Right cardiac atrium (tissue), 5 donors: ENCODE data around the gene ZNF275. TPM values are rescaled to one million over a fixed set of nuclear protein-coding genes. Genes with fewer than 3 reads are reported as not detected.
"Not testable (repeated sequence)": the region's sequence is repeated elsewhere in the genome, so short reads cannot be mapped to it uniquely, and the experiment has no call there.

Experiments
- ATAC-seq, 2 donors: fragments of 200-7000 bp; cut with Tn5 transposase; one replicate each; pipeline versions ENCODE4 v1.8.0 to v1.9.1; 2020; ENCODE audit warnings: moderate library complexity in 2 of 2, mild to moderate bottlenecking in 1 of 2
- DNase-seq, 3 donors: peaks; one replicate each; pipeline ENCODE4 v3.0.0-alpha.2; 2020
- H3K27ac ChIP-seq: one replicate; pipeline ENCODE4 v1.5.1; 2013; ENCODE audit warnings: mild to moderate bottlenecking, low read length, control low read depth, moderate library complexity
- H3K27me3 ChIP-seq: one replicate; pipeline ENCODE4 v1.6.1; 2013; ENCODE audit not compliant: control insufficient read depth, insufficient read depth
- H3K4me1 ChIP-seq: one replicate; pipeline ENCODE4 v1.6.1; 2013; ENCODE audit warnings: low read length; ENCODE audit not compliant: control insufficient read depth, insufficient read depth
- H3K4me3 ChIP-seq: one replicate; pipeline ENCODE4 v1.5.1; 2013; ENCODE audit warnings: low read length, control low read depth
- H3K9me3 ChIP-seq: one replicate; pipeline ENCODE4 v1.6.1; 2013; ENCODE audit warnings: low read length; ENCODE audit not compliant: control insufficient read depth
- WGBS: extraction: QIAGEN DNeasy Blood & Tissue Kit; methylation state at CpG from one replicate; pipeline ENCODE4 v1.1.7; 2013; 5-methylcytosine and 5-hydroxymethylcytosine counted together
- intact Hi-C, 4 donors: fragments of 100-400 bp; cut with DNase I; formaldehyde crosslinking; loops; one replicate each; pipeline versions ENCODE4 v1.11.0 to v1.14.0; 2022 to 2023
- polyA plus RNA-seq: library from polyadenylated mRNA; stranded (reverse); fragments of 200-250 nt; gene quantifications from one replicate; pipeline ENCODE4 v1.2.3, GENCODE V29; 2013
- total RNA-seq, 4 donors: library from RNA; stranded (reverse); fragmentation: NEBNext Ultra II Directional; extraction: Animal tissue kit (Norgen Biotek cat#: 25700); gene quantifications; one replicate each; pipeline ENCODE4 v1.2.1, GENCODE V29; 2021
- donor health status: healthy with polysubstance abuse.
- donor health status: DM: no; HTN: yes; CAD: no.
- donor health status: DM: no; HTN: no; CAD: no.
- donor health status: DM: no; HTN: yes; CAD: no; lungs with severe emphysema.
- donor health status: DM: yes; HTN: yes; CAD: no.

ZNF275 gene
- total and polyA plus RNA-seq, 5 donors, result 2.7 to 7.5 (median 6.1) TPM

DNA sequence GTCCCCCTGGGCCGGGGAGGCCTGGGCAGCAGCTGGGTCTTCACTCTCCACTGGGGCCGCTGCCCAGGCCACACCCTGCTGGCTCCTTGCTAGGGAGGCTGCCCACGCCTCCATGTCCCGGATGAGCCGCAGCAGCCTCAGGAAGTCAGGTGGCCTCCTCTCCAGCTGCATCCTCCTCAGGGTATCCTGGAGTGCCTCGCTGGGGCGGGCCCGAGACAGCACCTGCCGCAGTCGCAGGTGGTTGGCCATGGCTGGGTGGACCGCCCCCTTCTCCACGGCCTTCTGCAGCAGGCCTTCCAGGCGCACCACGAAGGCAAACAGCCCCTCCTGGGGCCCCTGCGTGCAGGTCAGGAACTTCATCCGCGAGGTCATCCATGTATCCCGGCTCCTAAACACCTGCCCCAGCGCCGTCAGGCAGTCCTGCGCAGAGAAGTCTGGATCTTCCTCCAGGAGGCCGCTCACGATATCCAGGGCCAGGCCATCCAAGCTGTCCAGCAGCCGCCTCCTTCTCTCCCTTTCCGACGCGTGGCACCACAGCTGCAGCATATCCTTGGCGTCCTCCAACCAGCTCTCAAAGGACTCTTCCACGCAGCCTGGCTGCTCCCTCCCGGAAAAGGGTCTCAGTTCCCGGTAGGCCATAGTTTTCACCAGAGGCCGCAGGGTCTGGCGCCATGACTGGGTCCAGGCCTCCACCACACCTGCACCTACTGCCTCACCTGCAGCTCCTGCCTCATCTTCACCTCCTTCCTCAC, 14.5 kb upstream of the ZNF275 start:
- H3K27me3 ChIP-seq, result no peaks in the 10 kb centered on the region
- WGBS, result 80% methylated on average over 33 of the region's 33 CpGs
- H3K27ac ChIP-seq, result no peak overlapping the region
- H3K4me1 ChIP-seq, result no peaks in the 10 kb centered on the region
- H3K4me3 ChIP-seq, result no peak overlapping the region
- H3K9me3 ChIP-seq, result no peaks in the 10 kb centered on the region
- DNase-seq (no peak), ATAC-seq (no peak)
- intact Hi-C loops, result no loop called here

DNA sequence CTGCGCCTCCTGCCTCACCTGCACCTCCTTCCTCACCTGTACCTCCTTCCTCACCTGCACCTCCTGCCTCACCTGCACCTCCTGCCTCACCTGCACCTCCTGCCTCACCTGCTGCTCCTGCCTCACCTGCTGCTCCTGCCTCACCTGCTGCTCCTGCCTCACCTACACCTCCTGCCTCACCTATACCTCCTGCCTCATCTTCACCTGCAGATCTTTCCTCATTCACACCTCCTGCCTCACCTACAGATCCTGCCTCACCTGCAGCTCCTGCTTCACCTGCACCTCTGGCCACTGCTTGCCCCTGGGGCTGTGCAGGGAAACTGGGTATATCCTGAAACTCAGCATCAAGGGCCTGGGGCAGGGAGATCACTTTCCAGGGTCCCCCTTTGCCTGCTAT, 13.9 kb upstream of the ZNF275 start:
- H3K27me3 ChIP-seq, DNase-seq, H3K4me1 ChIP-seq, intact Hi-C loops, ATAC-seq, H3K4me3 ChIP-seq, H3K27ac ChIP-seq, H3K9me3 ChIP-seq: not testable (repeated sequence)
- 88% methylated on average over 1 of the region's 1 CpG for WGBS

DNA sequence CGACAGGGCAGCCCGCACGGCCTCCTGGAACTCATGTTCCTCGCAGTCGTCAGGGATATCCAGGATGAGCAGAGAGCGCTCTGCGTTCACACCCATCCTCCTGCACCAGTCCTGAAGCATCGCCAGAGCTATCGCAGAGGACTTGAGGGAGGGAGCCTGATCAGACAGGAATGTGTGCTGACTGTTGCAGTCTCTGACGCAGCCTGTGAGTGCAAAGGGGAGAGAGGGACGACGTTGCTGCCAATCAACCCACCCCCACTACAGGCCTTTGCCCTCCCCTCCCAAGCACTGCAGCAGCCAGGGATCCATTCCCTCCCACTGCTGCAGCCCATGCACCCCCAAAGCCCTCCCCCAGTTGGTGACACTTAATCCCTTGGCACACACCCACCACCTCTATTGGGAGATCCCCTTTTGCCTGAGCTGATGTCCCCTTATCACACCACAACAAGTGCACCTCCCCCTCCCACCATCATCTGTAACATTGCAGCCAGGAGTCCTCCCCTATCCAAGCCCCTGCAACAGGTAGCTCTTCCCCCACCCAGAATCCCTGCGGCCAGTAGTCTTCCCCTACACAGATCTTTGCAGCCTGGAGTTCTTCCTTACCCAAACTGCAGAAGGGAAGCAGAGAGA, 13.3 kb upstream of the ZNF275 start:
- intact Hi-C loops, result no loop called here
- Histone ChIP-seq H3K9me3 (no peaks in the 10 kb centered on the region), H3K27me3 (no peaks in the 10 kb centered on the region), H3K4me3 (no peak overlapping the region), H3K4me1 (no peaks in the 10 kb centered on the region), H3K27ac (no peak overlapping the region)
- DNase-seq (no peak), ATAC-seq (no peak)
- 2% methylated on average over 7 of the region's 13 CpGs for WGBS

DNA sequence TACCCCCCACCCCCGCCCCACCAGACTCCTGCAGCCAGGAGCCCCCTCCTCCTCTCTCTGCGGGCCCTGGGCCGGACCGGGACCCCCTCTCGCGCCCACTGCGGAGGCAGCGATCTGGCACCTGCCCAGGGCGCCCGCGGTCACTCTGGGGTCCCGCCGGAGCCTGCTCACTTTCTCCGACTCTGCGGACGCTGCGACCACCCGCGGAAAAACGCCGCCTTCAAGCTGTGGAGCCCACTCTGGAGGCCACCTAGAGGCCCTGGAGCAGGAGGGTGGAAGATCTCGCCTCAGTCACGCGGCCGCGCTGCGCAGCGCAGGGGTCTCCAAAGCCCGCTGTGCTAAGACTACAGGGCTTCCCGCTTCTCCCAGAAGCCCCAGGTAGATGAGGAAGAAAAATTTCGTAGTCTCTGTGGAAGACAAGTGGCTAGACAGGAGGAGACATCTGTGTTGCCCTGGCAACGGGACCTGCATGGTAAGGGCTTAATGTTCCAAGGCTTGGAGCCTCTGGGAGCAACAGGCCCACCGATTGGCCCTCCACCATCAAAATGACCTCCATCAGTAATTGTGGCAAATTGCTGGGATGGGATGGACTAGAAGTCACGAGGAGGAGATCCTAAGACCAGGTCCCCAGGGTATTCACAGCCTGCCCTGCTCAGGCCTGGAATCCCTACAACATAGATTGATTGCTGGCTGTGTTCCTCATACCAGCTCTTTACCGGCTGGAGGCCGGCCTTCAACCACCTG, 12.4 kb upstream of the ZNF275 start, which contains the start of gene PNMA6F:
TSS of gene PNMA6F (minus strand) at position 387 of the 744 bp plus-strand sequence. CDS start 1,093 bp downstream, outside the sequence.
- no peak for DNase-seq
- Histone ChIP-seq H3K9me3 (no peaks in the 10 kb centered on the region), H3K27me3 (no peaks in the 10 kb centered on the region), H3K4me3 (no peak within 1 kb of the TSS), H3K4me1 (no peaks in the 10 kb centered on the region), H3K27ac (no peak within 1 kb of the TSS)
- no peak for ATAC-seq
- 21% methylated on average over 36 of the region's 36 CpGs for WGBS
- intact Hi-C loops, result no loop called here

DNA sequence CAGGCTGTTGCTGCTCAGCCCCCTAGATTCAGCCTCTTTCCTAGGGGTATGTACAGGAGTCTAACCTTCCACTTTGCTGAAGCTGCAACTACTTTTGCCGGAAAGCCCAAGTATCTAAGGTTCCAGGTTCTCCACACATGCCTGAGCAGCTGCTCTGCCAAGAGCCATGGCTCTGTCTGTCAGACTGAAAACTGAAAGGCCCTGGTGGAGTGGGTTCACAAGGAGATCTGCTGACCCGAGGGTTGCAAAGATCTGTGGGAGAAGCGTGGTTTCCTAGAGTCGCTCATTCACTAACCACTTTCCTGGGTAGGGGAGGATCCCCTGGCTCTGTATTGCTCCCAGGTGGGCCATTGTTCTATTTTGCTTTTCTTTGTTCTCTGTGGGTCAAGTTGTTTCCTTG, 6.4 kb upstream of the ZNF275 start:
- H3K27me3 ChIP-seq, result no peaks in the 10 kb centered on the region
- no peaks in the 10 kb centered on the region for H3K4me1 ChIP-seq
- DNase-seq (no peak), ATAC-seq (no peak)
- no peak overlapping the region for H3K4me3 ChIP-seq
- H3K9me3 ChIP-seq, result no peaks in the 10 kb centered on the region
- H3K27ac ChIP-seq, result no peak overlapping the region
- intact Hi-C loops, result no loop called here
- WGBS, result 84% methylated on average over 4 of the region's 4 CpGs

DNA sequence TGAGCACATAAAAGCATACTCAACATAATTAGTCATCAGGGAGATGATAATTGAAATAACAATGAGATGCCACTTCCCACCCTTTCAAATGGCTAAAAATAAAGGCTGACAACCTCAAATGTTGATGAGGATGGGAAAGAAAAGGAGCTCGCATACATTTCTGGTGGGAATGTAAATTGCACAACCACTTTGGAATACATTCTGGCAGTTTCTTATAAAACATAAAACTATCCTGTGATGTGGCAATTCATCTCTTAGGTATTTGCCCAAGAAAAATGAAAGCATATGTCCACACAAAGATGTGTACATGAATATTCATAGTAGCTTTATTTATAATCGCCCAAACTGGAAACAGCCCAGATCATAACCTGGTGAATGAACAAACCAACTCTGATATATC, 687 bp upstream of the ZNF275 start:
- 44% methylated on average over 2 of the region's 2 CpGs for WGBS
- intact Hi-C loops, result no loop called here
- H3K4me1 ChIP-seq, result no peaks in the 10 kb centered on the region
- H3K27ac ChIP-seq, result no peak overlapping the region
- H3K4me3 ChIP-seq, result no peak overlapping the region
- ATAC-seq, result no peak
- H3K9me3 ChIP-seq, result no peaks in the 10 kb centered on the region
- H3K27me3 ChIP-seq, result no peaks in the 10 kb centered on the region
- no peak for DNase-seq

DNA sequence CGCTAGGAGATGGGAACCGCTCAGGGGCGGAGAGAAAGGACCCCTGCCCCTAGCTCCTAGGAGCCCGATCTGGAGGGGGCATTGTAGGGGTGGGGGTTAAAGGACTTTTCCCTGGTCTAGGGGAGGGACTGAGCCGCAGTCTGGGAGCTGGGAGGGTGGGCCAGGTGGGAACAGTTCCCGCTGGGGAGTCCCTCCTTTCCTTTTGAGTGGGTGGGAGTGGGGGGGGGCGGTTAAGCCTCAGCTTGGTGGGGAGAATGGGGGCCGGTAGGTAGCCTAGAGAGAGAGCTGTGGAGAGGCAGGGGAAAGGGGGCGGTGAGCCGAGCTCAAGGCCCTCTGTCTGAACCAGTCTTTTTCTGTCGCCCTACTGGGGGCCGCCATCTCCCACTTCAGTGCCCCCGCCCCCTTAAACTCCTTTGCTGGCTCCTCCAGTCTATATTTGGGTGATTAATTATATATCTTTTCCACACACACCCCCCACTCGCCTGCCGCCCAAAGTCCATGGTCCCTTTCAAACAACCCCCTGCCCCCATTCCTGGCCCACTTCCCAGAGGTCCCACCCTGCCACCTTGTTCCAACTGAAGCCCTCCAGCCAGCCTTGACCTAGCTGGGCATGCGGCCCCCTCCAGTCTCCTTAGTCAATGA, 822 bp downstream of the ZNF275 start:
- 17% methylated on average over 14 of the region's 16 CpGs for WGBS
- H3K4me1 ChIP-seq, result no peaks in the 10 kb centered on the region
- ATAC-seq, result no peak
- intact Hi-C loops, result no loop called here
- H3K27me3 ChIP-seq, result no peaks in the 10 kb centered on the region
- peak overlapping the region; percentile 66 for H3K4me3 ChIP-seq
- H3K9me3 ChIP-seq, result no peaks in the 10 kb centered on the region
- H3K27ac ChIP-seq, result no peak overlapping the region
- DNase-seq, result no peak

DNA sequence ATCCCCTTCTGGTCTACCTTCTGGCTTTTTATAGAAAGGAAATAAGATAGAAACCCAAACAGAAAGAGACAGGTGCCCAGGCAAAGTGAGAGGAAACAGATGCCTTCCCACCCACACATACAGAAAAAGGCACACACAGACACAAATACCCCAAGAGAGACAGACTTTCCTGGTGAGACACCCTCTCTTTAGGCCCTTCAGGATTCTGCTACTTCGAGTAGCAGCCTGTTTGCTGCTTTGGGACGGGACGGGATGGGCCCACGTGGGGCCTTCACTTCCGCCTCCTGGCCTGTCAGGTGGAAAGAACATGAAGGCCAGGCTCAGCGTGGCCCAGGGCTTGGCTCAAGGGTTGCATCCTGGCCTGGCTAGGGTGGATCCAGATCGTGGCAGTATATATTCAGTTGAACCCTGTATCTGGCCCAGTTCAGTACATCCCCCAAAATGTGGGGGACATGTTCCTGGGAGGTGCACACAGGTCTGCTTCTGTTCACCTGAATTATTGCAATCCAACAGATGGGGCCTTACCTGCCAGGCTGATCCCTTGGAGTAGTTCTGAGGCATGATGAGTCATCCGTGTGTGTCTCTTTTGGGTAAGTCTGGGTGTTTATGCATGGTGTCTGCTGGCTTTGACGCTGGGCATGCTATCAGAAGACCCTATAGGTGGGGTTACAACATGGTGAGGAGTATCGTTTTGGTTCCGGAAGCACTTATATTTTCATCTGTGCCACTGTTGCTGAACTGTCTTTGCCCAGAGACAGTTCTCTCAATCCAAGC, 2.4 kb downstream of the ZNF275 start:
- Histone ChIP-seq H3K27ac (no peak overlapping the region), H3K9me3 (no peaks in the 10 kb centered on the region), H3K4me3 (no peak overlapping the region), H3K27me3 (no peaks in the 10 kb centered on the region), H3K4me1 (no peaks in the 10 kb centered on the region)
- WGBS, result 90% methylated on average over 11 of the region's 11 CpGs
- intact Hi-C loops, result no loop called here
- ATAC-seq, result no peak
- no peak for DNase-seq

DNA sequence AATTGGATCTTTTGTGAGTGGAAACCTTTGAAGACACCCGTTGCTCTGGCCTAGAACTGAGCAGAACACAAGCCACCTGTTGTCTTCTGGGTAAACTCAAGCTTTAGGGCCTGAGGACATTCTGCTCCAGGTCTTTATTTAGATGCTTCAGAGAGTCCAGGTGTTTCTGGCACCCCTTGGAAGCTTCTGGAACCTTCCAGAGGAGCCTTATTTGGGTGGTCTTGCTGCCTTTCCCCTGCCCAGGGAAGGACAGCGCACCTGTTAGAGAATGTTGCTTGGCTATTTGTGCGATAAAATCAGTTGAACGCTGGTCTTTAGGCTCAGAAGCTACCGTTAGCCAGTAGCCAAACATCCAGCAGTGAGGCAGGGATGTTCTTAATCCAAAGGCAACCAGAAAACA, 3.0 kb downstream of the ZNF275 start:
- WGBS, result 90% methylated on average over 5 of the region's 5 CpGs
- H3K27ac ChIP-seq, result no peak overlapping the region
- intact Hi-C loops, result no loop called here

DNA sequence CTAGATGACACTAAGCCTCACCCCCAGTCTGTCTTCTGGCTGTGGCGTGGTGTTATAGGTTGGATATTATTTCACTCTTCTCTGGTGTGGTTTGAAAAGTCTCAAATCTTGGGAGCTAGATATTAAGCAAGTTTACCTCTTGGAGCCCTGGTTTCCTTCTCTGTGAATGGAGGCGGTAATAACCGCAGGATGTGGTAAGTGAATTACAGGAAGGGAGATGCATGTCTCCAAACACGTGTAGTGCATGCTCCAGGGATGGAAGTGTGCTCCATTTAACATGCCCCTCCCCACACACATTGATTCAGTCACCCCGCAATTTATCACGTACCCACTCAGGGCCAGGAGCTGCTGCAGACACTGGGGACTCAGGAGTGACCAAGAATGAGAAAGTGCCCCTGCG, 4.9 kb downstream of the ZNF275 start:
- Histone ChIP-seq H3K27ac (no peak overlapping the region), H3K9me3 (no peaks in the 10 kb centered on the region), H3K4me1 (no peaks in the 10 kb centered on the region), H3K4me3 (no peak overlapping the region), H3K27me3 (no peaks in the 10 kb centered on the region)
- intact Hi-C loops, result no loop called here
- no peak for DNase-seq
- 85% methylated on average over 7 of the region's 7 CpGs for WGBS
- no peak for ATAC-seq

More for the DNA sequence above, 3.0 kb downstream of the ZNF275 start:
- Histone ChIP-seq H3K4me1 (no peaks in the 10 kb centered on the region), H3K4me3 (no peak overlapping the region), H3K9me3 (no peaks in the 10 kb centered on the region), H3K27me3 (no peaks in the 10 kb centered on the region)
- ATAC-seq, result no peak
- no peak for DNase-seq
